ENCODE measurements around the gene SPDYE17.
"Not testable (repeated sequence)": the region's sequence is repeated elsewhere in the genome, so short reads cannot be mapped to it uniquely, and the experiment has no call there.

DNA sequence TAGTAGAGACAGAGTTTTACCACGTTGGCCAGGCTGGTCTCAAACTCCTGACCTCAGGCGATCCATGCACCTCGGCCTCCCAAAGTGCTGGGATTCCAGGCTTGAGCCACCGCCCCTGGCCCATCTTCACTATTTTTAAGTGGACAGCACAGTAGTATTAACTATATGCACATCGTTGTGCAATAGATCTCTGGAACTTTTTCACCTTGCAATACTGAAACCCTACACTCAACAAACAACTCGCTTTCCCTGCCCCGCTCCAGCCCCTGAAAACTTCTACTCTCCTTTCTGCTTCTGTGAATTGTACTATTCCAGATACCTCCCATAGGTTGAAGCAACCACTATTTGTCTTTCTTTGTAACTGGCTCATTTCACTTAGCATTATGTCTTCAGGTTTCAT is 33.7 kb upstream of the SPDYE17 start:
- not testable (repeated sequence) for TF ChIP-seq EZH2 (IDR thresholded peaks at IDR 0.05); POLR2A (IDR thresholded peaks at IDR 0.05; ENCODE audit: borderline replicate concordance, extremely low read depth, insufficient read depth, insufficient read length); ZFX (IDR thresholded peaks at IDR 0.05); POLR2AphosphoS5 (IDR thresholded peaks at IDR 0.05; ENCODE audit: low read depth, low read length)
- TF ChIP-seq, protein P1, sequence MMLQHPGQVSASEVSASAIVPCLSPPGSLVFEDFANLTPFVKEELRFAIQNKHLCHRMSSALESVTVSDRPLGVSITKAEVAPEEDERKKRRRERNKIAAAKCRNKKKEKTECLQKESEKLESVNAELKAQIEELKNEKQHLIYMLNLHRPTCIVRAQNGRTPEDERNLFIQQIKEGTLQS (IDR thresholded peaks at IDR 0.05) = not testable (repeated sequence)
- TF ChIP-seq, protein P2, sequence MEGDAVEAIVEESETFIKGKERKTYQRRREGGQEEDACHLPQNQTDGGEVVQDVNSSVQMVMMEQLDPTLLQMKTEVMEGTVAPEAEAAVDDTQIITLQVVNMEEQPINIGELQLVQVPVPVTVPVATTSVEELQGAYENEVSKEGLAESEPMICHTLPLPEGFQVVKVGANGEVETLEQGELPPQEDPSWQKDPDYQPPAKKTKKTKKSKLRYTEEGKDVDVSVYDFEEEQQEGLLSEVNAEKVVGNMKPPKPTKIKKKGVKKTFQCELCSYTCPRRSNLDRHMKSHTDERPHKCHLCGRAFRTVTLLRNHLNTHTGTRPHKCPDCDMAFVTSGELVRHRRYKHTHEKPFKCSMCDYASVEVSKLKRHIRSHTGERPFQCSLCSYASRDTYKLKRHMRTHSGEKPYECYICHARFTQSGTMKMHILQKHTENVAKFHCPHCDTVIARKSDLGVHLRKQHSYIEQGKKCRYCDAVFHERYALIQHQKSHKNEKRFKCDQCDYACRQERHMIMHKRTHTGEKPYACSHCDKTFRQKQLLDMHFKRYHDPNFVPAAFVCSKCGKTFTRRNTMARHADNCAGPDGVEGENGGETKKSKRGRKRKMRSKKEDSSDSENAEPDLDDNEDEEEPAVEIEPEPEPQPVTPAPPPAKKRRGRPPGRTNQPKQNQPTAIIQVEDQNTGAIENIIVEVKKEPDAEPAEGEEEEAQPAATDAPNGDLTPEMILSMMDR (IDR thresholded peaks at IDR 0.05 in 2 of 3, conservative IDR thresholded peaks at IDR 0.05 in 1 of 3; ENCODE audit: borderline replicate concordance in 1 of 3, insufficient read depth in 1 of 3, low read depth in 2 of 3, low read length in 2 of 3) = not testable (repeated sequence)
